Right lobe of liver (tissue), 4 donors: ENCODE results near the gene ANKRD11.

ENCODE experiments used
- CTCF ChIP-seq, 4 donors: fragments of 200-600 bp in 3 of 4; fragments of 450-650 bp in 1 of 4; IDR thresholded peaks; one replicate each; pipeline versions ENCODE4 v1.5.1 to v1.8.0; 2016 to 2022; ENCODE audit warnings: antibody characterized with exemption in 4 of 4, mild to moderate bottlenecking in 2 of 4
- POLR2A ChIP-seq: fragments of 450-650 bp; IDR thresholded peaks from one replicate; pipeline ENCODE4 v1.6.1; 2017; ENCODE audit warnings: antibody characterized with exemption, mild to moderate bottlenecking
- donor health status: DM: no; HTN: no; CAD: no.
- donor health status: DM: no; HTN: no; CAD: no.
- donor health status: DM: no; HTN: yes; CAD: no.

DNA sequence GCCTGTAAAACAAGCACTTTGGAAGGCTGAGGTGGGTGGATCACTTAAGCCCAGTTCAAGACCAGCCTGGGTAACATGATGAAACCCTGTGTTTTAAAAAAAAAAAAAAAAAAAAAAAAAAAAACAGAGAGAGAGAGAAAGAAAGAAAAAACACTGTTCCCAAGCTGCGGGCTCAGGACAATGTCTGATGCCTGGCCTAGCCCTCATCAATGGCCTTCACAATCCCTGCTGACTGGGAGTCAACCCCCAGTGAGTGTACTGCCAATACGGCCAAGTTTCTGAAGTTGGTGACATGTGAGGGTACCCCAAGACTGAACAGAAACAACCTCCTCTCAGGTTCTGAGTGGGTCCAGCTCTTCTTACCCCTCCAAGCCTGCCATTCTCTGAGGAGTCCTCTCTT lies 156.3 kb downstream of the ANKRD11 start:
- TF ChIP-seq CTCF (IDR thresholded peaks at IDR 0.05), result no peak
- no peak for TF ChIP-seq POLR2A
